Measurements from ENCODE around the gene TANC1.
"Not testable (repeated sequence)": the region's sequence is repeated elsewhere in the genome, so short reads cannot be mapped to it uniquely, and the experiment has no call there.

Gene TANC1

DNA sequence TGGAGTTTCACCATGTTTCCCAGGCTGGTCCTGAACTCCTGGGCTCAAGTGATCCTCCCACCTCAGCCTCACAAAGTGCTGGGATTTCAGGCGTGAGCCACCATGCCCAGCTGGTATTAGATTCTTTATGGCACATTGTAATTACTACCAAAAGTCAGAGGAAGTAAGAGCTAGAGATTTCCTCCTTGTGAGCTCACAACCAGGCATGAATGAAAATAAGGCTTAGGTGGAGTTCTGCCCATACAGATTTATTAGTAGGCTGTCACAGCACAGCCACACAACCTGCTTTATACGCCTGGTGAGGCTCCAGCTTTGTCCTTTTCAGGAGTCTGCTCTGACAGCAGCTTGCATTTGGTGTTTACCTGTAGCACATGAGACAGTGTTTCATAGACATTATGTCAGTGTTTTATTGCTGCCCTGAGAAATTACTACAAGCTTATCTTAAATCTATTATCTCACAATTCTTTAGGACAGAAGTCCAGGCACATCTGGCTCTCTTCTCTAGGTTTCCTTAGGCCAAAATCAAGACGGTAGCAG lies 156.6 kb downstream of the TANC1 start:
- DNase-seq = peak; percentile 32

- DNase-seq = no peak
These were observed 157.4 kb downstream of the TANC1 start for GRCh38 chr2:159125858-159126257.

- no peak for DNase-seq
These were observed 158.1 kb downstream of the TANC1 start for GRCh38 chr2:159126432-159127022.

DNA sequence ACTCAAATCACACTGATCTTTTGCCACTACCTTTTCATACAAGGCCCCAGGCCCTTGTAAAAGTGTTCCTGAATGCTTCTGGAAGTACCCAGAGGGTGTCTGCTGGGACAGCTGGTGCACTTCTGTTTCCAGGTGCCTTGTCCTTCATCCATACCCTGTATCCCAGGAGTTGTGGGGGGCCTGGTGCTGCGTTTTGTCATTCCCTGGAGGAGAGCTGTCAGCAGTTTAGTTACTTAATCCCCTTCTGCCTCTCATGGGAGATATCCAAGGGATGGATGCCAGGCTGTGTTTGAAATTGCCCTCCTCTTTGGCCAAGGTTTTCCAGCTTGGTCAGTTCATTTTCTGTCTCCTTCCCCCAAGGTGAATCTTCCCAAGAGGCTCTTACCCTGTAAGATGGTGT lies 159.8 kb downstream of the TANC1 start:
- peak; percentile 87 for DNase-seq

- DNase-seq = peak; percentile 86
These were observed 160.8 kb downstream of the TANC1 start for GRCh38 chr2:159129269-159129668.

DNA sequence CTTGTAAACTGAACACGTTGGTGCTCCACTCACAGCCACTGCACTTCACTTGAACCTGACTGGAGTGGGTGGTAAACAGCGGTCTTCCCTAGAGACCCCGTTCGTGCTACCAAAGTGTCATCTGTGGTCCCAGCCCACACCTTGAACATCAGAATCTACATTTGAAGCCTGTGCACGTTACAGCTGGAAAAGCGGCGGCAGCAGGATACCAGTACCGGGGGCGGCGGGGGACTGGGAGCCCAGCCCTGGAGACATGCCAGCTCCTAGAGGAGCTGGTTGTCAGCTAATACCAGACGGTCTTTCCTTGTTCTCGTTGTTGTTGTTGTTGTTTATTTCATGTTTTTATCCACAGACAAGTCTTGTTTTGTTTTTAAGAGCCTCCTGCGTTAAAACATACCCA lies 161.4 kb downstream of the TANC1 start:
- peak; percentile 90 for DNase-seq

DNA sequence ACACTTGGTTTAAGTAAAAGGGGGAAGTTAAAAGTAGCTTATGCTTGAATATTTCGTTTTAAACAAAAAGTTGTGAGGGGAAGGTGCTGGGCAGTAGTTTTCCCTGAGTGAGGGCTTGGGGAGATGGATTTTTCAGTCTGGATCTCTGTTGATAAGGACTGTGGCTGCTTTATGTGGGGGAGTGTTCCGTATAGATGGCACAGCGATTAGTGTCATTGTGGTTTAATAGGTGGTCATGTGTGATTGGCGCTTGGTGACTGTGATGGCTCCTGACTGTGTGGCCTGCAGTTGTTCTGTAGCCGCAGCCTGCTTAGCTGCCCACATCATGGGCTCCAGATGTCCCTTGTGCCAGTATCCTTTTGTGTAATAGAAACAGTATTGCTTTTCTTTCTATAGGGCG lies 161.9 kb downstream of the TANC1 start:
- peak; percentile 38 for DNase-seq

- DNase-seq = peak; percentile 62
These were observed 162.9 kb downstream of the TANC1 start for GRCh38 chr2:159131267-159131913.

GRCh38 chr2:159131914-159132281 lies 163.5 kb downstream of the TANC1 start:
- no peak for DNase-seq

DNA sequence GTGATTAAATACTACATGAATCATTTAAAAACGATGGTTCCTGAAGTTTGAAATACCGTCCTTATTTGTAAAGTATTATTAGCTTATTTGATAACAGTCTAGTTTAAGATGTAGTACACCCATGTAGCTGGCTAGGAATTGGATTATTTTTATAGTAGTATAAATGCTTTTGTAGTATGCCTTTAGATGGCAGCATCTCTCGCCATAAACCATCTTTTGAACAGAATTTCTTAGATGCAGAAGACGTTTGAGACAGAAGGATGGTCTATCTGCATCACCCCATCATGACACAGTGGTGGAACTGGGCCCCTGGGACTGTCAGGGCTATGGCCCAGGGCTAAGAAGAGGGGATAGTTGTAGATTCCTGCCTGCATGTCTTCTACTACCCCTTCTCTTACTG lies 165.4 kb downstream of the TANC1 start:
- DNase-seq = no peak

DNA sequence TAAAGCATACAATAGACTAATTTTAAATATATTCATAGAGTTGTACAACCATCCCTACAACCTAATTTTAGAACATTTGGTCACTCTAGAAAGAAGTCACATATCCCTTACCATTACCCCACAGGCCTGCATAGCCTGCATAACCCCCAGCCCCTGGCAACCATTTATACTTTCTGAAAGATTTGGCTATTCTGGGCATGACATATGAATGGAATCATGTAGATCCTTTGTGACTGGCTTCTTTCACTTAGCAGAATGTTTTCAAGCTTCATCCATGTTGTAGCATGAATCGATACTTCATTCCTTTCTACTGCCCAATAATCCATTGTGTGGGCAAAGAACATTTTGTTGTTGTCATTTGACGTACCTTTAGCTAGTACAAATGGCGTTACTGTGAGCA lies 166.5 kb downstream of the TANC1 start:
- DNase-seq = no peak

- no peak for DNase-seq
These were observed 168.0 kb downstream of the TANC1 start for GRCh38 chr2:159136391-159136790.

GRCh38 chr2:159137511-159138241 lies 169.2 kb downstream of the TANC1 start:
- peak; percentile 25 for DNase-seq

DNA sequence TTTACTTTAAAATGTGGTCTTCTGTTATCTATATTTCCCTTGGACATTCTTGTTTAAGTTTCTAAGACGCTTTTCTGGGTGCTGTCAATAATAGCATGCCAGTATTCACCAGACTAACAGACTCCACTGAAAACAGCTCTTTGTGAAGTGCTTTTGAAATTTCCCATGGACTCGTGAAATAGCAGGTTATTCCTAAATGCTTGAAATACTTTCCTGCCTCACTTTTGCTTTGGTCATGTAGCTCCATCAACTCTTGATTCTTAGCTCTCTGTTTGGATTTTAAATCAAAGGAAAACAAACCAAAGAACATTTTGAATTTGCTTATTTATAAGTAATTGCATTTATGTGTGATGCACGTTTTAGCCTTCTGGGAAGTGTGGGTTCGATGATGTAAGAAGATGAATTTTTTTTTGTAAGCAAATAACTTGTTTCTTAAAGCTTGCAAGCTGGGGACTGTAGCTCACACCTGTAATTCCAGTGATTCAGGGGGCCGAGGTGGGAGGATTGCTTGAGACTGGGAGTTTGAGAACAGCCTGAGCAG lies 170.3 kb downstream of the TANC1 start:
- DNase-seq = no peak

DNA sequence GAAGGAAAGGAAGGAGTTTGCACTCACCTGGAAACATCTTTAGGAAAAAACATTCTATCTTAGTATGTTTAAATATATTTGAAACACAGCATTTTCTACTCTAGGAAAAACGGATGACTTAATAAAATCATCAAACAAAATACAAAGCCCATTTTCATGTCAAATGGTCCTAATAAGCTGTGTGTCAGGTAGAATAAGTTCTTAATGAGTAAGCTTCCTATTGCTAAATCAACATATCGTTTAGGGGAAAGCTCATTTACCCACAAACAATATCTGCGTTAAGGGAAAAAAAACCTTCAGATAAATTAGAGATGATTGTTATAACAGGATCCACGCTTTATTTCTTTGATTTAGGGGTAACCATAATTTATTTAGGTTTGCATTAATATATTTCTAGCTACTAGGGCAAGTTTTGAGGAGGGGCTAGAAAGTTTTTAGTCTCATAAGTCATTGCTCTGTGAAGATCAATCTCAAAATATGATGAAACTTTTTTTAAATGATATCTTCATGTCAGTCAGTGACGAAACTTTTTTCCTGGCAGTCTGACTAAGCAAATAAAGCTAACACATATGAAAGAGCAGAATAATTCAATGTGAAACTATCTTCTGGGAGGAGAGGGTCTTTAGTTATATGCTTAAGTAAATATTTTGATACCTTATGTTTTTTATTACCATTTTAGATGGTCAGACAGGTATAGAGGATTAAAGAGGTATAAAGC lies 170.9 kb downstream of the TANC1 start:
- no peak for DNase-seq

DNA sequence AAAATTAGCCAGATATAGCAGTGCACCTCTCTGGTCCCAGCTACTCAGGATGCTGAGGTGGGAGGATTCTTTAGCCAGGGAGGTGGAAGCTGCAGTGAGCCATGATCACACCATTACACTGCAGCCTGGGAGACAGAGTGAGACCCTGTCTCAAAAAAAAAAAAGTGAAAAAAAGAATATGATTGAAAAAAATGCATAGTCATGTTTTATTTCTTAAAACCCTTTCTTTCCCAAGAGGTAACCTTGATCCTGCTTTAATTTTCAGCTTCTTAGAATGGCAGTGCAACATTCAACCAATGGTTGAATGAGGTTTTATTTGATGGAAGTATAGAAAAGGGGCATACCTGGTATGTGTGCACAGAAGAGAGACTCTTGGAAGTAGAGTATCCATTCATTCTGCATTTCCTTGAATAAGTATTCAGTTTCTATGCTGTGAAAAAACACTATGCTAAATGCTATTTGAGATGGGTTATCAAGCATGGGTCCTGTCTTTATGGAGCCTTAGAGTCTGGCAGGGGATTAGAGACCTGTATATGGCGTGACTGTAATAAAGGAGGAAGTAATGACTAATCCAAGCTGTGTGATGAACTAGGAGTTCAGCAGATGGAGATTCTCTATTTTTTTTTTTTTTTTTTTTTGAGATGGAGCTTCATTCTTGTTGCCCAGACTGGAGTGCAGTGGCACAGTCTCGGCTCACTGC lies 171.8 kb downstream of the TANC1 start:
- peak; percentile 65 for DNase-seq

DNA sequence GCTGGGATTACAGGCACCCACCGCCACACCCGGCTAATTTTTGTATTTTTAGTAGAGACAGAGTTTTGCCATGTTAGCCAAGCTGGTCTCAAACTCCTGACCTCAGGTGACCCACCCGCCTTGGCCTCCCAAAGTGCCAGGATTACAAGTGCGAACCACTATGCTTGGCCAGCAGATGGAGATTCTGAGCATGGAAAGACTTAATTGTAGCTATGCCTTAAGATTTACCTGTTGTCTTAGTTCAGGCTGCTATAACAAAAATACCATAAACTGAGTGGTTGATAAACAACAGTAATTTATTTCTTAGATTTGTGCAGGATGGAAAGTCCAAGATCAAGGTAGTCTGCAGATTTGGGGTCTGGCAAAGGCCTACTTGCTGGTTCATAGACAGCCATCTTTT lies 172.4 kb downstream of the TANC1 start:
- not testable (repeated sequence) for DNase-seq

GRCh38 chr2:159144776-159145614 lies 176.6 kb downstream of the TANC1 start:
- no peak for DNase-seq

DNA sequence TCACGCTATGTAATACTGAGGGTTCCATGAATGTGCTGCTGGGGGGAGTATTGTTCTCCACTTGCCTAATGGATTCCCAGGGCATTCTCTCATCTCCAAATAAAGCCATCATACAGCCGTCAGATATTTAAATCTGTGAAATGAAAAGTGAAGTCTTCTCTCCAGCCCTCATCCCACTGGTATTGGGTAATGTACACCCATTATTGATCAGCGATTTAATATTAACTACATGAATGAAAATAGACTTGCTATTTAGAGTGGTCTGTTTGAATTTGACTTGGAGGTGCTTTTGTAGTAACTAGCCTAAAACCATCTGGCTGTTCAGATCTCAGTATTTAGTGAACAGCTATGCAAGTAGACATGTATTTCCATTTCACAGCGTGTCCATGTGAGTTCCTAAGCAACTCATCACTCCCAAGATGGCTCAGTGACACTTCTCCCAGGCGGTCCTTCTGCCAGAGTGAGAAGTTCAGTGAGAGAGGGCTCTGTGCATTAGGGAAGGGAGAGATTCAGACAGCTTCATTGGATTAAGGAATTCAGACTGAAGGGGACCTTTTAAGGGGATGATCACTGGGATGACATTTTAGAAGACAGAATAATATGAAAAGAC lies 177.4 kb downstream of the TANC1 start:
- DNase-seq = peak; percentile 34

GRCh38 chr2:159146996-159147666 lies 178.7 kb downstream of the TANC1 start:
- DNase-seq = peak; percentile 96

All from NCI-H2171 treated with DMSO at 0.1 percent for 48 hours (cell line).